ENCODE results near the gene IFFO2. TPM values are rescaled to one million over a fixed set of nuclear protein-coding genes. Genes with fewer than 3 reads are reported as not detected.
A peak's percentile ranks its signal among the peaks of the same experiment; 100 is the strongest.

Gene IFFO2
- total and polyA plus RNA-seq, 2 of the 13 experiments (the other 11 are each of a cell fraction or from before 2014, with no cell fraction given) = 7.3 to 16.7 TPM

DNA sequence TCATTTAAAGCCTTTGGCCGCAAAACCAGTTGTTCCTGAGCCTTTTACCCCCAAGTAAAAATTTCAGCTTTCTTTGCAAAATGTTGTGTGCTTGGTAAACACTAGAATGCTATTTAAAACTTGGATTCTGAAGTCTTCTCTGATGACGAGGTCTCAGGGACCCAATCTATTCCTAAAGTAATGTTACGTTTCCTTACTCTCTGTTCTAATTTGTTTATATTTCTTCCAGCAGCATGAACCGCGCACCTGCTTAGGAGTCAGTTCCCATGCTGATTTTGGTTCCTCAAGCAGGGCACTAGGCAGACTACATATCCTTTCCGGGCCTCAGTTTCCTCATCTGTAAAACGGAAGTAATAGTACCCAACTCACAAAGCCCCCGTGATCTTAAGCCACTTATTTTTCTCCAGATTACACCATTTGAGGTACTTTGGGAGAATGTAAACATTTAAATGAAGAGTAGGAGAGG lies 53.2 kb downstream of the IFFO2 start:
- ATAC-seq = no peak
- DNase-seq (ENCODE audit: low spot score) = no peak
- H3K4me1 ChIP-seq (ENCODE audit: insufficient read depth, low read length) = peaks cover 39% of the 10 kb centered on the region
- H3K4me2 ChIP-seq (ENCODE audit: low read depth, low read length) = peak overlapping the region; percentile 97
- intact Hi-C loops (cut with micrococcal nuclease; ENCODE audit: unreplicated experiment) = no loop called here
- peak overlapping the region; percentile 95 for H3K27ac ChIP-seq (ENCODE audit: extremely low read length, insufficient read depth, low read length)
- H3K27me3 ChIP-seq (ENCODE audit: control insufficient read depth in 1 of 2, insufficient read depth in 2 of 2, low read length in 2 of 2) = no peaks in the 10 kb centered on the region
- ChIA-PET POLR2A (interaction anchor here (0.6 to 3.2 kb wide), 13 partner anchors 9 to 311 kb away, joined by 3 to 13 read pairs (median 4); no protein-coding TSS in a partner anchor), CTCF (ENCODE audit: low intra/inter-chr PET ratio, low total read pairs) (interaction anchor here (1.0 to 1.7 kb wide), 3 partner anchors 10 to 166 kb away, joined by 3 to 6 read pairs (median 5); no protein-coding TSS in a partner anchor)
- H3K4me3 ChIP-seq (replicated peaks in 1 of 3; ENCODE audit: insufficient read depth in 1 of 3, low read depth in 2 of 3, low read length in 3 of 3) = peak overlapping the region; percentile 52 to 94 (median 59)
- H3K36me3 ChIP-seq (replicated peaks in 1 of 2; ENCODE audit: control insufficient read depth in 1 of 2, insufficient read depth in 2 of 2, low read length in 2 of 2) = peaks cover 6 to 14% of the 10 kb centered on the region in 2 experiments; a peak in 4 of 5 replicates
- no peak for FAIRE-seq
- TSS peak; percentile 87 for BruUV-seq (replicated peaks)
- no peaks in the 10 kb centered on the region; the same call in 1 of the 2 replicates for H4K20me1 ChIP-seq (ENCODE audit: insufficient read depth, low read length)
- peak overlapping the region; percentile 89 for H3K9ac ChIP-seq (ENCODE audit: insufficient read depth, low read depth, low read length)
- in situ Hi-C loops (cut with HindIII; ENCODE audit: extremely low pct_ligation_motif_present, low pct_unique_long_range_greater_than_20kb) = no loop called here
- WGBS (ENCODE audit: low lambda C conversion rate) = 49% methylated on average over 8 of the region's 8 CpGs
- no peak overlapping the region for H2AFZ ChIP-seq (ENCODE audit: low read length)
- no peak for TF ChIP-seq POLR2A (IDR thresholded peaks at IDR 0.05; ENCODE audit: insufficient read depth in 1 of 2, low read depth in 2 of 2, low read length in 2 of 2)
- 0 out of 2 replicates have a peak, but pooled peaks have one; percentile 28 for TF ChIP-seq ZNF629 (CRISPR knock-in tag; conservative IDR thresholded peaks at IDR 0.05)
- no peak for TF ChIP-seq MEIS1 (CRISPR knock-in tag; IDR thresholded peaks at IDR 0.05; ENCODE audit: borderline replicate concordance)
- TF ChIP-seq ZNF605 (CRISPR knock-in tag; IDR thresholded peaks at IDR 0.05) = 0 out of 2 replicates have a peak, but pooled peaks have one; percentile 41
- TF ChIP-seq PHB2 (IDR thresholded peaks at IDR 0.05; ENCODE audit: partially characterized antibody) = no peak
- TF ChIP-seq ZMYM2 (CRISPR knock-in tag; IDR thresholded peaks at IDR 0.05) = 0 out of 2 replicates have a peak, but pooled peaks have one; percentile 28
- TF ChIP-seq, protein P1, sequence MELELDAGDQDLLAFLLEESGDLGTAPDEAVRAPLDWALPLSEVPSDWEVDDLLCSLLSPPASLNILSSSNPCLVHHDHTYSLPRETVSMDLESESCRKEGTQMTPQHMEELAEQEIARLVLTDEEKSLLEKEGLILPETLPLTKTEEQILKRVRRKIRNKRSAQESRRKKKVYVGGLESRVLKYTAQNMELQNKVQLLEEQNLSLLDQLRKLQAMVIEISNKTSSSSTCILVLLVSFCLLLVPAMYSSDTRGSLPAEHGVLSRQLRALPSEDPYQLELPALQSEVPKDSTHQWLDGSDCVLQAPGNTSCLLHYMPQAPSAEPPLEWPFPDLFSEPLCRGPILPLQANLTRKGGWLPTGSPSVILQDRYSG (CRISPR knock-in tag; IDR thresholded peaks at IDR 0.05) = no peak
- H3K9me3 ChIP-seq (ENCODE audit: low read length) = no peaks in the 10 kb centered on the region
- H3K79me2 ChIP-seq (ENCODE audit: insufficient read depth, low read length) = peaks cover 28% of the 10 kb centered on the region
